SJCRH30 (cell line): ENCODE measurements around the gene BMPR1B. TPM values are rescaled to one million over a fixed set of nuclear protein-coding genes. Genes with fewer than 3 reads are reported as not detected.
"Not testable (repeated sequence)": the region's sequence is repeated elsewhere in the genome, so short reads cannot be mapped to it uniquely, and the experiment has no call there.

Source experiments
- DNase-seq, 2 experiments: peaks; one replicate each; pipeline ENCODE4 v3.0.0-alpha.2; 2015 to 2020
- H3K27ac ChIP-seq: fragments of 250-450 bp; sonication (Bioruptor Pico); 2 replicates; pipeline ENCODE4 v1.5.1; 2020; ENCODE audit warnings: mild to moderate bottlenecking, moderate library complexity
- H3K27me3 ChIP-seq: fragments of 250-450 bp; sonication (Bioruptor Pico); 2 replicates; pipeline ENCODE4 v1.5.1; 2020; ENCODE audit warnings: mild to moderate bottlenecking, moderate library complexity
- H3K36me3 ChIP-seq: fragments of 250-450 bp; sonication (Bioruptor Pico); 2 replicates; pipeline ENCODE4 v1.5.1; 2020; ENCODE audit warnings: mild to moderate bottlenecking, moderate library complexity
- H3K4me1 ChIP-seq: fragments of 250-450 bp; sonication (Bioruptor Pico); 2 replicates; pipeline ENCODE4 v1.5.1; 2020; ENCODE audit warnings: mild to moderate bottlenecking, moderate library complexity
- H3K4me3 ChIP-seq: fragments of 250-450 bp; sonication (Bioruptor Pico); 2 replicates; pipeline ENCODE4 v1.5.1; 2020; ENCODE audit warnings: mild to moderate bottlenecking, moderate library complexity
- H3K9me3 ChIP-seq: fragments of 250-450 bp; sonication (Bioruptor Pico); replicated peaks from 2 replicates; pipeline ENCODE4 v1.5.1; 2020; ENCODE audit warnings: mild to moderate bottlenecking, moderate library complexity
- total RNA-seq: library from RNA; depleted of rRNA; stranded (reverse); fragments of >200 nt; shearing (Covaris generic); gene quantifications from 2 replicates; pipeline ENCODE4 v1.2.3, GENCODE V29; 2014

BMPR1B gene
- total RNA-seq, 1 experiment from 2014 or later, result 4.9 TPM

GRCh38 chr4:95120456-95120855, 362.7 kb downstream of the BMPR1B start:
- no peak overlapping the region for H3K27ac ChIP-seq
- H3K4me3 ChIP-seq, result no peak overlapping the region
- no peaks in the 10 kb centered on the region for H3K27me3 ChIP-seq
- no peak for DNase-seq
- no peaks in the 10 kb centered on the region for H3K9me3 ChIP-seq
- H3K36me3 ChIP-seq, result no peaks in the 10 kb centered on the region
- peaks cover 9% of the 10 kb centered on the region for H3K4me1 ChIP-seq

- Histone ChIP-seq H3K4me3 (no peak overlapping the region), H3K27ac (no peak overlapping the region), H3K9me3 (no peaks in the 10 kb centered on the region), H3K36me3 (no peaks in the 10 kb centered on the region), H3K4me1 (peaks cover 9% of the 10 kb centered on the region), H3K27me3 (no peaks in the 10 kb centered on the region)
- no peak for DNase-seq
Observed at GRCh38 chr4:95122001-95122400, 364.2 kb downstream of the BMPR1B start.

DNA sequence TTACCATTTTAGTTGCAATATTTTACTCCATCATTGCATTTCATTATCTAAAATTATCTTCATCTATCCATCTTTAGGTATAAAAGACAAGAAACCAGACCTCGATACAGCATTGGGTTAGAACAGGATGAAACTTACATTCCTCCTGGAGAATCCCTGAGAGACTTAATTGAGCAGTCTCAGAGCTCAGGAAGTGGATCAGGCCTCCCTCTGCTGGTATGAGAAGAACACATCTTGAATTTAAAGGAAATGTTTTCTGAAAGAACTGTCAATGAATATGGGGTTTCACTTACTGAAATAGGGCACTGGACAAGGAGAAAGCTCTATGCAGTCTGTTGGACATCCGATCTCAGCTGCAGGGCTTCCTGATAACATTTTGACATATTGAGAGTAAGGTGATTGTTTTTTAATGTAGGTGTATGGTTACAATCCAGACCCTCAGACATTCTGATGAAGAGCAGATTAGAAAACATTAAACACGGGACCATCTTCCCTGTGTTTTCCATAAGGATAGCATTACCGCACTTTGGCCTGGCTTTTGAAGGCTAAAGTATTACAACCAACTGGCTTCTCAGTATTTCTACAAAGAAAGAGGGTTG, 367.2 kb downstream of the BMPR1B start:
- no peaks in the 10 kb centered on the region for H3K9me3 ChIP-seq
- no peak overlapping the region for H3K4me3 ChIP-seq
- no peaks in the 10 kb centered on the region; the same call in 1 of the 2 replicates for H3K4me1 ChIP-seq
- no peak overlapping the region for H3K27ac ChIP-seq
- H3K36me3 ChIP-seq, result no peaks in the 10 kb centered on the region
- DNase-seq, result peak; percentile 53 to 78
- H3K27me3 ChIP-seq, result no peaks in the 10 kb centered on the region

DNA sequence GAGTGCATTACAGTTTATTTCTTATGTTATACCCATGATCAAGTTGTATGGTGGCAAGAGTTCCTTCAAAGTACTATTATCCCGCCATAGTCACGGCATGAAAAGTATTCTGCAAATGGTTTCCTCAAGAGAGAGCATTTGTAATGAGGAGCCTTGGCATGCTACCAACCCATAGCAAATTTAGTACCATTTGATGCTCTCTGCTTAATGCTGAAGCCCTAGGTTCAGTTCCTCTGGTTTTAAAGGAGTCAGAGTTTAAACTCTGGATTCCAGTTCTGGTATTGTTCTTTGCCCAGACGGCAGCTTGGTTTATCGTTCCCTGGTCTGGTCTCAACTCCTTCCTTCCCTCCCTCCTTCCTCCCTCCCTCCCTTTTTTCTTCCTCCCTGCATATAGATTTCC, 371.3 kb downstream of the BMPR1B start:
- no peak for DNase-seq

DNA sequence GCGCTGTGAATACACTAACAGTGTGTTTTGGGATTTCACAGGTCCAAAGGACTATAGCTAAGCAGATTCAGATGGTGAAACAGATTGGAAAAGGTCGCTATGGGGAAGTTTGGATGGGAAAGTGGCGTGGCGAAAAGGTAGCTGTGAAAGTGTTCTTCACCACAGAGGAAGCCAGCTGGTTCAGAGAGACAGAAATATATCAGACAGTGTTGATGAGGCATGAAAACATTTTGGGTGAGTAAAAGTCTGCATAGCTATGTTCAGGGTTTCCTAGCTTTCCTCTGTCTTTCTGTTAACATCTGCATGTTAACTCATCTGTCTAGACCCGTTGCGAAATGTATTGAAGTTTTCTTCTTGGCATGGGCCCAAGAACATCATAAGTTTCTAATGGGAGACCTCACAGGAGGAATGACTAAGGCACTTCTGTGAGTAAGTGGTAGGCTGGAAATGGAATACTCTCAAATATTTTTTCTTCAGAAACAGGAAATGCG, 372.1 kb downstream of the BMPR1B start:
- Histone ChIP-seq H3K36me3 (no peaks in the 10 kb centered on the region), H3K9me3 (peaks cover 3% of the 10 kb centered on the region; the same call in 1 of the 2 replicates), H3K27me3 (no peaks in the 10 kb centered on the region), H3K27ac (peak overlapping the region; percentile 24), H3K4me1 (peaks cover 4% of the 10 kb centered on the region; the same call in 1 of the 2 replicates), H3K4me3 (no peak overlapping the region)
- peak; percentile 39 to 72 for DNase-seq

More for the DNA sequence above, 371.3 kb downstream of the BMPR1B start:
- no peaks in the 10 kb centered on the region for H3K27me3 ChIP-seq
- peaks cover 4% of the 10 kb centered on the region; the same call in 1 of the 2 replicates for H3K4me1 ChIP-seq
- H3K36me3 ChIP-seq, result no peaks in the 10 kb centered on the region
- H3K4me3 ChIP-seq, result no peak overlapping the region
- no peak overlapping the region for H3K27ac ChIP-seq
- H3K9me3 ChIP-seq, result peaks cover 1% of the 10 kb centered on the region; the same call in 1 of the 2 replicates

DNA sequence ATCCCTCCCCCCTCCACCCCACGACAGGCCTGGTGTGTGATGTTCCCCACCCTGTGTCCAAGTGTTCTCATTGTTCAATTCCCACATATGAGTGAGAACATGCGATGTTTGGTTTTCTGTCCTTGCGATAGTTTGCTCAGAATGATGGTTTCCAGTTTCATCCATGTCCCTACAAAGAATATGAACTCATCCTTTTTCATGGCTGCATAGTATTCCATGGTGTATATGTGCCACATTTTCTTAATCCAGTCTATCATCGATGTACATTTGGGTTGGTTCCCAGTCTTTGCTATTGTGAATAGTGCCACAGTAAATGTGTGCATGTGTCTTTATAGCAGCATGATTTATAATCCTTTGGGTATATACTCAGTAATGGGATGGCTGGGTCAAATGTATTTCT, 376.3 kb downstream of the BMPR1B start:
- not testable (repeated sequence) for H3K4me1 ChIP-seq, H3K27me3 ChIP-seq, H3K27ac ChIP-seq, H3K9me3 ChIP-seq, DNase-seq, H3K4me3 ChIP-seq, H3K36me3 ChIP-seq

DNA sequence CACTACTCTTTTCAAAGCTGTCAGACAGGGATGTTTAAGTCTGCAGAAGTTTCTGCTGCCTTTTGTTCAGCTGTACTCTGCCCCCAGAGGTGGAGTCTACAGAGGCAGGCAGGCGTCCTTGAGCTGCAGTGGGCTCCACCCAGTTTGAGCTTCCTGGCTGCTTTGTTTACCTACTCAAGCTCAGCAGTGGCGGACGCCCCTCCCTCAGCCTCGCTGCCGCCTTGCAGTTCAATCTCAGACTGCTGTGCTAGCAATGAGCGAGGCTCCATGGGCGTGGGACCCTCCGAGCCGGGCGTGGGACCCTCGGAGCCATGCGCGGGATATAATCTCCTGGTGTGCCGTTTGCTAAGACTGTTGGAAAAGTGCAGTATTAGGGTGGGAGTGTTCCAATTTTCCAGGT, 381.7 kb downstream of the BMPR1B start:
- not testable (repeated sequence) for DNase-seq

GRCh38 chr4:95141361-95141760, 383.6 kb downstream of the BMPR1B start:
- Histone ChIP-seq H3K27ac (no peak overlapping the region), H3K36me3 (no peaks in the 10 kb centered on the region), H3K9me3 (no peaks in the 10 kb centered on the region), H3K4me1 (no peaks in the 10 kb centered on the region), H3K27me3 (no peaks in the 10 kb centered on the region), H3K4me3 (no peak overlapping the region)
- DNase-seq, result no peak

More for the DNA sequence above, 381.7 kb downstream of the BMPR1B start:
- H3K36me3 ChIP-seq, H3K4me1 ChIP-seq, H3K27ac ChIP-seq, H3K27me3 ChIP-seq, H3K9me3 ChIP-seq, H3K4me3 ChIP-seq: not testable (repeated sequence)

DNA sequence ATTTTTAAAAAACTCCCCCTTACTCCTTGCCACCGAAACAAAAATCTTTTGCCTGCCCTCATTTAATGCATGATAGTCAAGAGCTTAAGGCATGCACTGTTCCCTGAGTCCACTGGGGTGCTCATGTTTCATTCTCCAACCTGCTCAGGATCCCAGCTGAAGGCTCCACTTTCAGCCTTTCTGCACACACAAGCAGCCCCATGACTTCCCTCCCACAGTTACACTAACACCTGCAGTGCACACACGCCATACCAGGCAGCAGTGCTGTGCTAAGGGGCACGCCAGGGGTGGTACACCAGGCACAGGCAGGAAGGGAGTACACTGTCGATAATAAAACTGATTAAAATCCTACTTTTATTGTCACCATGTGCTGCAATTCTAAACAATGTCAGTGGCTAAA, 385.2 kb downstream of the BMPR1B start:
- H3K9me3 ChIP-seq, result no peaks in the 10 kb centered on the region
- no peak for DNase-seq
- no peaks in the 10 kb centered on the region for H3K4me1 ChIP-seq
- H3K4me3 ChIP-seq, result no peak overlapping the region
- no peaks in the 10 kb centered on the region for H3K36me3 ChIP-seq
- no peak overlapping the region for H3K27ac ChIP-seq
- no peaks in the 10 kb centered on the region for H3K27me3 ChIP-seq

GRCh38 chr4:95151255-95151654, 393.5 kb downstream of the BMPR1B start:
- H3K27me3 ChIP-seq, result no peaks in the 10 kb centered on the region
- H3K27ac ChIP-seq, result no peak overlapping the region
- no peaks in the 10 kb centered on the region for H3K9me3 ChIP-seq
- no peaks in the 10 kb centered on the region for H3K36me3 ChIP-seq
- DNase-seq, result no peak
- H3K4me3 ChIP-seq, result no peak overlapping the region
- H3K4me1 ChIP-seq, result no peaks in the 10 kb centered on the region

- DNase-seq, result no peak
Observed at GRCh38 chr4:95153182-95153581, 395.4 kb downstream of the BMPR1B start.

DNA sequence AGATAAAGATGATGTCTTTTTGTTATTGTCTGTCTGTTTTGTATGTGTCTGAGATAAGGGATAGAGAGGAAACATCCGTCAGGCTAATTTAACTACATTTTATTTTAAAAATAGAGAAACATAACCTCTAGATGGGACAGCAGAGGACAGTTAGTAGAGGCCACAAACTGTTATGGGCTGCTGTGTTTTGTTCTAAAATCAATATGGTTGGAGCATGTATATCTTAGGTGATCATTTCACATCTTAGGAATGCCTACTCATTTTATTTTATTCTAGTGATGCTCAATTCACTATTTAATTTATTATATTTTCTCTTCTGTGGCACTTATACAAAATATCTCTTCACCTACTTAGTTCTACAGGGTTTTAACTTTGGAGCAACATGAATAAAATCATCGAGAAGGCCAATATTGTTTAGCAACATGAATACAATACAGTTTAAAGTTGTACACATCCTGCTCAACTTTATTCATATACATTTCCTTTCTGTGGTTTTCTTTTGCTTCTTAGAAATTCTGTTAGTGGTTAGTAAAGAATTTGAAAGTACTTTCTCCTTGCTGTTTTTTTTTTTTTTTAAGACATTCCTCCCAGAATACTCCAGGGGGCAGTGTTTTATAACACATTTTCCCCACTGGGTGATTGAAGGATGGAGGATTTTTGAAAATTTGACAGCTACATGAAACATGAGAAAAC, 398.1 kb downstream of the BMPR1B start:
- DNase-seq, result peak in 1 of 2 experiments; percentile 55
- H3K4me3 ChIP-seq, result no peak overlapping the region
- H3K27ac ChIP-seq, result no peak overlapping the region
- H3K36me3 ChIP-seq, result no peaks in the 10 kb centered on the region
- H3K9me3 ChIP-seq, result no peaks in the 10 kb centered on the region
- no peaks in the 10 kb centered on the region for H3K4me1 ChIP-seq
- no peaks in the 10 kb centered on the region for H3K27me3 ChIP-seq

More at GRCh38 chr4:95153182-95153581, 395.4 kb downstream of the BMPR1B start:
- Histone ChIP-seq H3K4me1 (no peaks in the 10 kb centered on the region), H3K4me3 (no peak overlapping the region), H3K27ac (no peak overlapping the region), H3K27me3 (no peaks in the 10 kb centered on the region), H3K36me3 (no peaks in the 10 kb centered on the region), H3K9me3 (no peaks in the 10 kb centered on the region)

GRCh38 chr4:95156452-95156765, 398.7 kb downstream of the BMPR1B start:
- Histone ChIP-seq H3K4me3 (no peak overlapping the region), H3K4me1 (no peaks in the 10 kb centered on the region), H3K27me3 (no peaks in the 10 kb centered on the region), H3K36me3 (no peaks in the 10 kb centered on the region), H3K9me3 (no peaks in the 10 kb centered on the region), H3K27ac (no peak overlapping the region)
- DNase-seq, result no peak

- H3K4me1 ChIP-seq, result no peaks in the 10 kb centered on the region
- H3K36me3 ChIP-seq, result no peaks in the 10 kb centered on the region
- no peak for DNase-seq
- H3K9me3 ChIP-seq, result no peaks in the 10 kb centered on the region
- H3K27ac ChIP-seq, result no peak overlapping the region
- no peak overlapping the region for H3K4me3 ChIP-seq
- H3K27me3 ChIP-seq, result no peaks in the 10 kb centered on the region
Observed at GRCh38 chr4:95157596-95157995, 399.8 kb downstream of the BMPR1B start.

DNA sequence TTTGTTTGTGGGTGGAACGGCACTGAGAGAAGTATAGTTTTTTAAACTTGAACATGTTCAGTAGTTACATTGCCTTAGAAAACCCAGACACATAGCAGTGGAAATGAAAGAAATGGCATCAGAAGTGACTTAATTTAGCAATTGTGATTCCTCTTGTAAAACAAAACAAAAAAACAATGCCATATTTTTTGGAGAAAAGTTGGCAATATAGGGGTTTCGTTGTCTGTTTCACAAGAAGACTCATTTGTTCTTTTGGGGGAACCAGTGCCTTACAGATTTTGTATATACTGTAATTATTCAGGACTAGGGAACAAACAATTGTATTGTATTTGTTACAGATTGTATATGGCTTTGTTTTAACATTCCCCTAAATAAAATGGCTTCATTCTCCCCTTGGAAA, 400.3 kb downstream of the BMPR1B start:
- Histone ChIP-seq H3K4me1 (no peaks in the 10 kb centered on the region), H3K9me3 (no peaks in the 10 kb centered on the region), H3K27me3 (no peaks in the 10 kb centered on the region), H3K4me3 (no peak overlapping the region), H3K36me3 (no peaks in the 10 kb centered on the region), H3K27ac (no peak overlapping the region)
- DNase-seq, result no peak

DNA sequence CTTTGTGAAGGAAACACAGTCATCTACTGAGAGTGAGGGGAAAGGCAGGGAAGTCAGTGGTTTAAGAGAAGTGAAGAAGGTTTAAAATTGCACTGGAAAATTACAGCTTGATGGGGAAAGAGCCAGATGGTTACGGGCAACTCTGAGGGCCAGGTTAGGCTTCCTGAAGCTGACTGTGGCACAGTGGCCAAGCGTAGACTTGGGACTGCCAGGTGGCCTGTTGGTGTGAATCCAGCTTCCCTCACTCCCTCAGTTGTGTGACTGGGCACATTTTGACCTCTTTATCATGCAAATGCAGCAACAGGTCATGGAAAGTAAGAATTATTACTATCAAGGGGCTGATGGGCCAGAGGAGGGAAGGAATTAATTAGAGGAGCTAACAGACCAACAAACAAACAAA, 400.9 kb downstream of the BMPR1B start:
- DNase-seq, result no peak
- Histone ChIP-seq H3K4me3 (no peak overlapping the region), H3K27ac (no peak overlapping the region), H3K9me3 (no peaks in the 10 kb centered on the region), H3K27me3 (no peaks in the 10 kb centered on the region), H3K4me1 (no peaks in the 10 kb centered on the region), H3K36me3 (no peaks in the 10 kb centered on the region)
